GM12874 (cell line): ENCODE results near the gene TCAP.
A peak's percentile ranks its signal among the peaks of the same experiment; 100 is the strongest.

Source experiments
- CTCF ChIP-seq: IDR thresholded peaks from 2 replicates; pipeline ENCODE4 v1.5.1; 2011; ENCODE audit warnings: low read depth, mild to moderate bottlenecking, control low read depth, low read length, moderate library complexity; ENCODE audit not compliant: insufficient read depth

TCAP gene

GRCh38 chr17:39647256-39647655, 17.9 kb upstream of the TCAP start:
- TF ChIP-seq CTCF = no peak

- TF ChIP-seq CTCF = no peak
Observed at GRCh38 chr17:39648616-39649366, 16.4 kb upstream of the TCAP start.

GRCh38 chr17:39650121-39650579, 15.0 kb upstream of the TCAP start:
- TF ChIP-seq CTCF = no peak

- TF ChIP-seq CTCF = no peak
Observed at GRCh38 chr17:39651923-39652586, 13.1 kb upstream of the TCAP start.

GRCh38 chr17:39652587-39653315, 12.4 kb upstream of the TCAP start:
- no peak for TF ChIP-seq CTCF

- 0 out of 2 replicates have a peak, but pooled peaks have one; percentile 0 for TF ChIP-seq CTCF
Observed at GRCh38 chr17:39653316-39653661, 11.9 kb upstream of the TCAP start.

GRCh38 chr17:39653662-39654331, 11.4 kb upstream of the TCAP start:
- TF ChIP-seq CTCF = peak; percentile 97
